ENCODE results near the gene GATD1.

DNA sequence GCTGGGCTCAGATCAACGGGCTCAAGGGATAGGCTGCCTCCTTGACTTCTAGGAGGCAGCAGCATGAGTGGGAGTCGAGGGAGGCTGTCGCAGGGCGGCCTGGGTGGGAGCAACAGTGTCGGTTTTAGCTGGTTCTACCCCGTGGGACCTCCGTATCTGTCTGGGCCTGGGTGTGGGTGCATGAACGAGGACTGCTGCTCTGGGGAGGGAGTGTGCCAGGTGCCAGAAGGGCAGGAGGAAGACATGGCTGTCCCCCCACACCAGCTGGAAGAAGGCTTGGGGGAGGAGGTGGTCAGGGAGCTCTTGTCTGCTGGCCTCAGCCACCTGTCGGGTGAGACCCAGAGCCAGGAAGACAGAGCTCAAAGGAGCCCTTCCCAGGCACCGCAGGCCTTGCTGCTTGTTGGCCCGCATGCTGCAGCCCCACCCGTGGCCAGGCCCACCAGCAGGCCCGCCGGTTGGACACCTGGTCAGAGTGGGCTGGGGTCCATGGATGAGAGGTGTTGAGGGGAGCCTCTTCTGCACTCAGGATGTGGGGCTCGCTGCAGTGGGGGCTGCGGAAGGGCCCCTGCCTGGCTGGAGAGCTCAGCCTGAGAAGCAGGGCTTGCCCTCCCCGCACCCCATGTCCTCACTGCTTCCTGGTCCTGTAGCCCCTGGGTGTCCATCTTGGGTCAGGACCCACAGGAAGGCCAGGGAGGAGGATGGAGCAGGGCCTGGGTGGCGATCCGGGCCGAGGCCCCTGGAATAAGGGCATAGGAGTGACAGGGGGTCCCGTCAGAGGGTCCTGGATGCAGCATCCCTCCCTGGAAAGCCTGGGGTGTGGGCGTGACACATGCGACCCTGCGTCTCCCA is 9.2 kb upstream of the GATD1 start:
- TF ChIP-seq CTCF (conservative IDR thresholded peaks at IDR 0.05; ENCODE audit: low read length) (no peak), EZH2phosphoT487 (IDR thresholded peaks at IDR 0.05; ENCODE audit: borderline replicate concordance, low read depth, low read length) (no peak)
